Right lobe of liver (tissue), 6 donors: ENCODE data around the gene CYFIP1. TPM values are rescaled to one million over a fixed set of nuclear protein-coding genes. Genes with fewer than 3 reads are reported as not detected.

Experiments used
- ATAC-seq, 4 donors: fragments of 200-7000 bp; cut with Tn5 transposase; one replicate each; pipeline ENCODE4 v1.9.1; 2020; ENCODE audit warnings: mild to moderate bottlenecking in 4 of 4, moderate library complexity in 4 of 4
- DNase-seq, 3 donors: peaks; one replicate each; pipeline ENCODE4 v3.0.0-alpha.2; 2020
- H3K27ac ChIP-seq, 3 donors: fragments of 200-600 bp; one replicate each; pipeline ENCODE4 v1.8.0; 2022
- H3K27me3 ChIP-seq, 2 donors: fragments of 200-600 bp; one replicate each; pipeline ENCODE4 v1.8.0; 2022
- H3K36me3 ChIP-seq, 4 donors: fragments of 200-600 bp; sonication (generic) in 1 of 4; one replicate each; pipeline versions ENCODE4 v1.5.1 to v1.8.0; 2017 to 2022; ENCODE audit warnings: control low read depth in 1 of 4
- H3K4me1 ChIP-seq, 4 donors: fragments of 200-600 bp; sonication (generic) in 1 of 4; one replicate each; pipeline versions ENCODE4 v1.5.1 to v1.8.0; 2017 to 2022; ENCODE audit warnings: control low read depth in 1 of 4
- H3K4me3 ChIP-seq, 3 donors: fragments of 200-600 bp; one replicate each; pipeline ENCODE4 v1.8.0; 2022
- H3K9me3 ChIP-seq, 4 donors: fragments of 200-600 bp; sonication (generic) in 1 of 4; one replicate each; pipeline versions ENCODE4 v1.5.1 to v1.8.0; 2017 to 2022; ENCODE audit warnings: control low read depth in 1 of 4
- POLR2A ChIP-seq: fragments of 450-650 bp; IDR thresholded peaks from one replicate; pipeline ENCODE4 v1.6.1; 2017; ENCODE audit warnings: antibody characterized with exemption, mild to moderate bottlenecking
- WGBS: methylation state at CpG from one replicate; pipeline ENCODE4 v1.1.6; 2018; ENCODE audit warnings: low coverage, low lambda C conversion rate; ENCODE audit not compliant: insufficient coverage; ENCODE audit errors: missing lambda C conversion rate; 5-methylcytosine and 5-hydroxymethylcytosine counted together
- intact Hi-C, 2 donors: fragments of 100-400 bp; cut with DNase I; formaldehyde crosslinking; loops; one replicate each; pipeline versions ENCODE4 v1.11.2 to v1.14.1; 2022
- long read RNA-seq: library from polyadenylated mRNA; unstranded; transcript quantifications from one replicate; pipeline ENCODE4 v2.0.0, GENCODE V29; 2019
- total RNA-seq, 6 experiments: library from RNA; depleted of rRNA in 2 of 6; stranded (reverse); fragments of >200 nt in 2 of 6; fragmentation: NEBNext Ultra II Directional in 3 of 6; extraction: Animal tissue kit (Norgen Biotek cat#: 25700) in 3 of 6; gene quantifications; one replicate each; pipeline versions ENCODE4 v1.1.0 to v1.2.4, GENCODE V29; 2016 to 2023
- TF ChIP-seq, protein P1 (sequence below), 4 donors: fragments of 200-600 bp in 3 of 4; fragments of 450-650 bp in 1 of 4; IDR thresholded peaks; one replicate each; pipeline versions ENCODE4 v1.5.1 to v1.8.0; 2016 to 2022; ENCODE audit warnings: antibody characterized with exemption in 4 of 4, mild to moderate bottlenecking in 2 of 4
- donor health status: DM: no; HTN: yes; CAD: no.
- donor health status: DM: no; HTN: no; CAD: no.
- donor health status: DM: no; HTN: no; CAD: no.
- donor health status: DM: no; HTN: yes; CAD: no.
- donor health status: DM: no; HTN: yes; CAD: no.

The CYFIP1 gene
- 10 to 100 TPM; 44.3 to 73.2 (median 50.7) TPM for total RNA-seq
- long read RNA-seq, full-length matches to known transcripts, result 2 of 8 reads
- long read RNA-seq, partial matches to known transcripts, result 6 of 8 reads
- long read RNA-seq, other reads (novel, unspliced or antisense), result 0 of 8 reads

DNA sequence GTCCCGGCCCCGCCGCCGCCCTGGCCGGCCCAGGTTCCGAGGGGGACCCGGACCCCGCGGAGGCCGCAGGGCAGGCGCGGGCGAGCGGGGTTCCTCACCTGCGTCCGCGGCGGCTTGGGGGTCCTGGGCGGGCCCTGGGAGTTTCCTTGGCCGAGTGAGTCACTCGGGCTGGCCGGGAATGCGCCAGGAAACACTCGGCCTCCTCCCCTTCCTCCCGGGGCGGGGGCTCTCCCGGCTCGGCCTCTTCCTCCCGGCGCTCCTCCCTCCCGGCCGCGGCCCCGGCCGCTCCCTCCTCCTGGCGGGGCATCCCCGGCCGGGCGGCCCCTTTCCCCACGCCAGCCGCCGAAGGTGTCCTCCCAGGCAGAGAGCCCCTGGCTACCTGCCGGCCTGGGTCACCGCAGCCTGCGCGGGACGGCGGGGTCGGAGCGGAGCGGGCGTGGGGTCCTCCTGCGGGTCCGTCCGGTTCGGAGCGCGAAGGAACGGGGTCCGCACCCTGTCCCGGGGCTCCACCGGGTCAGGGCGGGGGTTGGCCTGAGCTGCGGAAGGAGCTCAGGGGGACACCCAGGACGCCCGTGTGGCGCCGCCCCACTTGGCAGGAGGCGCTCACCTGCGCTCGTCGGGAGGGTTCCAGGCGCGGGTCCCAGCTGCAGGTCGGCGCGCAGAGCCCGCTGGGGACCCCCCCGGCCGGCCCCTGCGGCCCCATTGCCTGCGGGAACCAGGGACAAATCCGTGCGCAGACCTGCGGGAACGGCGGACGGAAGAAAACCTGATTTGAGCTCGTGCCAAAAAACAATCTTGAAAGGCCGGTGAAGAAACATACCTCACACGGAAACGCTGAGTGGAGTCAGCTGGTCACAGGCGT, at the start of gene CYFIP1:
TSS of gene CYFIP1 (minus strand) at position 180 of the 862 bp plus-strand sequence. CDS start 33,083 bp downstream, outside the sequence.
- peak within 1 kb of the TSS; percentile 36 to 69 (median 67) for H3K27ac ChIP-seq
- H3K27me3 ChIP-seq, result no peaks in the 10 kb centered on the region
- no peaks in the 10 kb centered on the region for H3K9me3 ChIP-seq
- 0% methylated on average over 13 of the region's 93 CpGs for WGBS
- TF ChIP-seq POLR2A, result peak; percentile 76
- TF ChIP-seq, protein P1, sequence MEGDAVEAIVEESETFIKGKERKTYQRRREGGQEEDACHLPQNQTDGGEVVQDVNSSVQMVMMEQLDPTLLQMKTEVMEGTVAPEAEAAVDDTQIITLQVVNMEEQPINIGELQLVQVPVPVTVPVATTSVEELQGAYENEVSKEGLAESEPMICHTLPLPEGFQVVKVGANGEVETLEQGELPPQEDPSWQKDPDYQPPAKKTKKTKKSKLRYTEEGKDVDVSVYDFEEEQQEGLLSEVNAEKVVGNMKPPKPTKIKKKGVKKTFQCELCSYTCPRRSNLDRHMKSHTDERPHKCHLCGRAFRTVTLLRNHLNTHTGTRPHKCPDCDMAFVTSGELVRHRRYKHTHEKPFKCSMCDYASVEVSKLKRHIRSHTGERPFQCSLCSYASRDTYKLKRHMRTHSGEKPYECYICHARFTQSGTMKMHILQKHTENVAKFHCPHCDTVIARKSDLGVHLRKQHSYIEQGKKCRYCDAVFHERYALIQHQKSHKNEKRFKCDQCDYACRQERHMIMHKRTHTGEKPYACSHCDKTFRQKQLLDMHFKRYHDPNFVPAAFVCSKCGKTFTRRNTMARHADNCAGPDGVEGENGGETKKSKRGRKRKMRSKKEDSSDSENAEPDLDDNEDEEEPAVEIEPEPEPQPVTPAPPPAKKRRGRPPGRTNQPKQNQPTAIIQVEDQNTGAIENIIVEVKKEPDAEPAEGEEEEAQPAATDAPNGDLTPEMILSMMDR (IDR thresholded peaks at IDR 0.05), result no peak
- intact Hi-C loops, result no loop called here
- DNase-seq (peak; percentile 91 to 93 (median 91)), ATAC-seq (peak; percentile 96 to 98 (median 97))
- H3K36me3 ChIP-seq, result no peaks in the 10 kb centered on the region
- peaks cover 0 to 9% (median 1%) of the 10 kb centered on the region in 4 donors for H3K4me1 ChIP-seq
- H3K4me3 ChIP-seq, result peak within 1 kb of the TSS; percentile 82 to 97 (median 90)

DNA sequence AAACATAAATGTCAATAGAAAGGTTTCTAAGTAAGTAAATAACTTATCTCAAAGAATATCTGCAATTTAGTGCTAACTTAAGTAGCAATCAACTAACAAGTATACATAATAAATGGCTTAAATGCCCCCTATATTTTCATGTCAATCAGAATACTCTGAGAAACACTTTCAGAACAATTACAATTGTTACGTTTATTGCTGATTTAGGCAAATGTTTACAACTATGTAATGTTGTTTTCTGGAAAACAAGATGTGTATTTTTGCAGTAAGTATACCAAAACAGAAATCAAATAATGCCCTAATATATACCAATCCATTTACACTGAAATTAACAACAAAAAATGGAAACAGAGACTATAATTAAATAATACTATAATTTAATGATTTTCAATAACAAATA, 46.0 kb upstream of the CYFIP1 start:
- Histone ChIP-seq H3K4me1 (no peaks in the 10 kb centered on the region), H3K4me3 (no peak overlapping the region), H3K27me3 (no peaks in the 10 kb centered on the region), H3K36me3 (peaks cover 4 to 94% (median 43%) of the 10 kb centered on the region in 4 donors), H3K27ac (no peak overlapping the region), H3K9me3 (no peaks in the 10 kb centered on the region)
- DNase-seq (no peak), ATAC-seq (no peak)
- intact Hi-C loops, result no loop called here
- 74% methylated on average over 1 of the region's 1 CpG for WGBS
- TF ChIP-seq POLR2A, result no peak
- TF ChIP-seq, protein P1 (IDR thresholded peaks at IDR 0.05), result no peak

GRCh38 chr15:23022156-23022555, 42.0 kb upstream of the CYFIP1 start:
- ATAC-seq (no peak), DNase-seq (no peak)
- TF ChIP-seq, protein P1 (IDR thresholded peaks at IDR 0.05), result no peak
- no peak for TF ChIP-seq POLR2A
- 96% methylated on average over 2 of the region's 2 CpGs for WGBS
- H3K9me3 ChIP-seq, result no peaks in the 10 kb centered on the region
- H3K27ac ChIP-seq, result no peak overlapping the region
- peaks cover 0 to 94% (median 45%) of the 10 kb centered on the region in 4 donors for H3K36me3 ChIP-seq
- H3K4me1 ChIP-seq, result no peaks in the 10 kb centered on the region
- intact Hi-C loops, result no loop called here
- H3K27me3 ChIP-seq, result no peaks in the 10 kb centered on the region
- H3K4me3 ChIP-seq, result no peak overlapping the region

DNA sequence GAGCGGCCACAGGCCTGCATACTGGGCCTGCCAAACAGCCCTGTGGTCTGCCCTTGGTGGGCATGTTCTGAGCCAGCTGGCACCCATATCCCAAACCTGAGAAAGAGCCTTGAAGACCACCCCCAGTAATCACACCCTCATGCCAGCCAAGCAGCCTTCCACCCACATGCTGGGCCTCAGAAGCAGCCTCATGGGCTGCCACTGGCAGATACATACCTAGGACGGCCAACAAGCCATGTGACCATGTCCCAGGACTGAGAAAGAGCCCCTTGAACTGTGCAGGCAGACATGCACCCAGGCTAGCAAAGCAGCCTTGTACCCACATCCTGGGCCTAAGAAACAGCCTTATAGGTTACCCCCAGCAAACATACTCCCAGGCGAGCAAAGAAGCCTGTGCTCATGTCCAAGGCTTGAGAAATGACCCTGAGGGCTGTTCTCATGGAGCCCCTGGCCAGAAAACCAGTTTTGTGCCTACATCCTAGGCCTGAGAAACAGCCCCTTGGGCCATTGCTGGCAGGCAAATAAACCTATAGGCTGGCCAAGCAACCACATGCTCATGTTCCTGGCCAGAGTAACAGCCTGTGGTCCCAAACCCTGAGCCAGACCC, 34.3 kb upstream of the CYFIP1 start:
- Histone ChIP-seq H3K27me3 (no peaks in the 10 kb centered on the region), H3K36me3 (peaks cover 0 to 59% (median 30%) of the 10 kb centered on the region in 4 donors), H3K9me3 (no peaks in the 10 kb centered on the region), H3K4me1 (no peaks in the 10 kb centered on the region), H3K4me3 (no peak overlapping the region), H3K27ac (no peak overlapping the region)
- DNase-seq (no peak), ATAC-seq (peak in 1 of 4 donors; percentile 17)
- WGBS, result no CpG with 5 or more reads among the region's 3 CpGs
- no peak for TF ChIP-seq POLR2A
- TF ChIP-seq, protein P1 (IDR thresholded peaks at IDR 0.05), result no peak
- intact Hi-C loops, result no loop called here
